ENCODE measurements around the gene SUSD2.
"Not testable (repeated sequence)": the region's sequence is repeated elsewhere in the genome, so short reads cannot be mapped to it uniquely, and the experiment has no call there.

Gene SUSD2

DNA sequence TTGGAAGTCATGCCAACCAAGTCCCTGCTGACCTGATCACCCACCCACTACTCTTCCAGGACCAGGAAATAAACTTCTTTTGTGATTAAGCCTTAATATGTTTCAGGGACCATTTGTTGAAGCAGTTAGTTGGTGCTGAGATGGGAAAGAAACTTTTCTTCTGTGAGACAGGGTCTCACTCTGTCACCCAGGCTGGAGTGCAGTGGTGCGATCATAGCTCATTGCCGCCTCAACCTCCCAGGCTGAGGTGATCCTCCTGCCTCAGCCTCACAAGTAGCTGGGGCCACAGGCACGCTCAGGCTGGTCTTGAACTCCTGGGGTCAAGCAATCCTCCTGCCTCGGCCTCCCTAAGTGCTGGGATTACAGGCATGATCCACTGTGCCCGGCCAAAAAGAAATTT lies 10.6 kb downstream of the SUSD2 start:
- intact Hi-C loops (cut with micrococcal nuclease), result no loop called here
- Mint-ChIP-seq H3K27me3 (no peaks in the 10 kb centered on the region), H3K4me3 (no peak overlapping the region), H3K9me3 (no peaks in the 10 kb centered on the region), H3K4me1 (ENCODE audit: low read depth) (peaks cover 56% of the 10 kb centered on the region), H3K27ac (peak overlapping the region; percentile 78), H3K36me3 (ENCODE audit: low read depth) (no peaks in the 10 kb centered on the region)

DNA sequence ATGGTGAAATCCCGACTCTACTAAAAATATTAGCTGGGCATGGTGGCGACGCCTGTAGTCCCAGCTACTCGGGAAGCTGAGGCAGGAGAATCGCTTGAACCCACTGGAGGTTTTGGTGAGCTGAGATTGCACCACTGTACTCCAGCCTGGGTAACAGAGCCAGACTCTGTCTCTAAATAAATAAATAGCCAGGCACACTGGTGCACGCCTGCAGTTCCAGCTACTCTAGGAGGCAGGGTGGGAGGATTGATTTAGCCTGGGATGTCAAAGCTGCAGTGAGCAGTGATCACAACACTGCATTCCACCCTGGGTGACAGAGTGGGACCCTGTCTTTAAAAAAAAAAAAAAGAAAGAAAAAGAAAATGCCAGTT lies 17.4 kb downstream of the SUSD2 start:
- Mint-ChIP-seq H3K4me3 (no peak overlapping the region), H3K27ac (peak overlapping the region; percentile 96)

DNA sequence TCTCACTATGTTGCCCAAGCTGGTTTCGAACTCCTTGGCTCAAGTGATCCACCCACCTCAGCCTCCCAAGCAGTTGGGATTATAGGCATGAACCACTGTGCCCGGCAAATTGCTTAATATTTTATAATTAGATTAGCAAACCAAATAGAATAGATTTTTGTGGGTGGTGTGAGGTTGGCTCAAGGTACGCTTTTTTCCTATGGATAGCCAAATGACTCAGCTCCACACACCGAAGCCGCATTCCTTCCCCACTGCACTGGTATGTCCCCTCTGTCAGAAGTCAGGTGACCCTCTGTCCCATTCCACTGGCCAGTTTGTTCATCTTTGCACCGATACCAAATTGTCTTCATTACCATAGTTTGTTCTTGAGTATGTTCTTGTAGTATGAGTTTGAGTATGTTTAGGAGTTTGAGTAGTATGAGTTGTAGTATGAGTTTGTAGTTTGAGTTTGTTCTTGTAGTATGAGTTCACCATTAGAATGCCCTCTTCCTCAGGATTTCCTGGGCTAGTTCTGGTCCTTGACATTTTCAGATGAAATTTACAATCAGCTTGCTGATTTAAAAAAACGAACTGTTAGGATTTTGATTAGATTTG lies 19.4 kb downstream of the SUSD2 start:
- Mint-ChIP-seq H3K27me3 (no peaks in the 10 kb centered on the region), H3K4me3 (no peak overlapping the region), H3K36me3 (ENCODE audit: low read depth) (no peaks in the 10 kb centered on the region), H3K27ac (peak overlapping the region; percentile 70), H3K9me3 (no peaks in the 10 kb centered on the region), H3K4me1 (ENCODE audit: low read depth) (peaks cover 78% of the 10 kb centered on the region)
- intact Hi-C loops (cut with micrococcal nuclease), result no loop called here

More for the DNA sequence above, 17.4 kb downstream of the SUSD2 start:
- intact Hi-C loops (cut with micrococcal nuclease), result loop anchor here (1.0 kb wide), 1 partner anchor 10 kb away; no protein-coding TSS in a partner anchor
- Mint-ChIP-seq H3K4me1 (ENCODE audit: low read depth) (peaks cover 62% of the 10 kb centered on the region), H3K36me3 (ENCODE audit: low read depth) (no peaks in the 10 kb centered on the region), H3K27me3 (no peaks in the 10 kb centered on the region), H3K9me3 (no peaks in the 10 kb centered on the region)

DNA sequence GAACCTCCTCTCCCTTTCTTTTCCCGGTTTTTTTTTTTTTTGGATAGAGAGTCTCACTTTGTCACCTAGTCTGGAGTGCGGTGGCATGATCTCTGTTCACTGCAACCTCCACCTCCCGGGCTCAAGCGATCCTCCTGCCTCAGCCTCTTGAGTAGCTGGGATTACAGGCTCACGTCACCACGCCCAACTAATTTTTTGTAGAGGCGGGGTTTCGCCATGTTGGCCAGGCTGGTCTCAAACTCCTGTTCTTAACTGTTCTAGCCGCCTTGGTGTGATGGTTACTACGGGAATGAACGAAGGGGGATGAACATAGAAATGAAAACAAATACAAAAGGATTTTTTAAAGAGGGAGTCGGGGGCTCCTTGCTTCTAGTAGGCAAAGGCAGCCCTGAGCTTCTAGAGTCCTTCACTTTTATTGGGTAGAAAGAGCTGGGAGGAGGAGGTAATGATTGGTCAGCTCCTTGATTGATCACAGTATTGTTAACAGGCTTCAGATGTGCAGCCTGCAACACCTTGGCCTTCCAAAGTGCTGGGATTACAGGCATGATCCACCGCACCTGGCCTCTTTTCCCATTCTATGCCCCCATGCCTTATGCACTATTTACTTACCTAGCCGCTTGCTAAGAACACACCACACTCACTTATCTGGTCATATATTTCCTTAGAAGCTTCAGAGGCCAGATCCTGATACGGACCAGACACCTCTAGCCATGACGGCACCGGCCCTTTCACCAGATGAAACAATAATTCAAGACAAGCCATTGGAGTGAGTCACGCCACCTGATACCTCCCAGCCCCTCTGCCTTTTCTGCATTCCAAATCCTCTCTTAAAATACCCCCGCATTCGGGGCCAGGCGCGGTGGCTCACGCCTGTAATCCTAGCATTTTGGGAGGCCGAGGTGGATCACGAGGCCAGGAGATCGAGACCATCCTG lies 20.7 kb downstream of the SUSD2 start:
- Mint-ChIP-seq H3K4me3 (no peak overlapping the region), H3K27ac (peak overlapping the region; percentile 70), H3K9me3 (no peaks in the 10 kb centered on the region), H3K36me3 (ENCODE audit: low read depth) (no peaks in the 10 kb centered on the region), H3K27me3 (no peaks in the 10 kb centered on the region), H3K4me1 (ENCODE audit: low read depth) (peaks cover 76% of the 10 kb centered on the region)
- intact Hi-C loops (cut with micrococcal nuclease), result no loop called here

DNA sequence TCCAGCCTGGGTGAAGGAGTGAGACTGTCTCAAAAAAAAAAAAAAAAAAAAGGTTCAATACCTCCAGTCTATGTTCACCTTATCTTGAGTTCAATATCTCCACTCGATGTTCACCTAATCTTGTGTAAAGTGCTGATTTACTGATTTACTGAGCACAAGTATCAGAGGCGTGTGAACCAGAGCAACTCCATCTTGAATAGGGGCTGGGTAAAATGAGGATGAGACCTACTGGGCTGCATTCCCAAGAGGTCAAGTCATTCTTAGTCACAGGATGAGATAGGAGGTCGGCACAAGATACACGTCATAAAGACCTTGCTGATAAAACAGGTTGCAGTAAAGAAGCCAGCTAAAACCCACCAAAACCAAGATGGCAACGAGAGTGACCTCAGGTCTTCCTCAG lies 22.6 kb downstream of the SUSD2 start:
- H3K9me3 Mint-ChIP-seq; H3K4me3 Mint-ChIP-seq; intact Hi-C loops (cut with micrococcal nuclease); H3K27me3 Mint-ChIP-seq; H3K36me3 Mint-ChIP-seq (ENCODE audit: low read depth): not testable (repeated sequence)
- peaks cover 68% of the 10 kb centered on the region for H3K4me1 Mint-ChIP-seq (ENCODE audit: low read depth)
- H3K27ac Mint-ChIP-seq, result peak overlapping the region; percentile 100

DNA sequence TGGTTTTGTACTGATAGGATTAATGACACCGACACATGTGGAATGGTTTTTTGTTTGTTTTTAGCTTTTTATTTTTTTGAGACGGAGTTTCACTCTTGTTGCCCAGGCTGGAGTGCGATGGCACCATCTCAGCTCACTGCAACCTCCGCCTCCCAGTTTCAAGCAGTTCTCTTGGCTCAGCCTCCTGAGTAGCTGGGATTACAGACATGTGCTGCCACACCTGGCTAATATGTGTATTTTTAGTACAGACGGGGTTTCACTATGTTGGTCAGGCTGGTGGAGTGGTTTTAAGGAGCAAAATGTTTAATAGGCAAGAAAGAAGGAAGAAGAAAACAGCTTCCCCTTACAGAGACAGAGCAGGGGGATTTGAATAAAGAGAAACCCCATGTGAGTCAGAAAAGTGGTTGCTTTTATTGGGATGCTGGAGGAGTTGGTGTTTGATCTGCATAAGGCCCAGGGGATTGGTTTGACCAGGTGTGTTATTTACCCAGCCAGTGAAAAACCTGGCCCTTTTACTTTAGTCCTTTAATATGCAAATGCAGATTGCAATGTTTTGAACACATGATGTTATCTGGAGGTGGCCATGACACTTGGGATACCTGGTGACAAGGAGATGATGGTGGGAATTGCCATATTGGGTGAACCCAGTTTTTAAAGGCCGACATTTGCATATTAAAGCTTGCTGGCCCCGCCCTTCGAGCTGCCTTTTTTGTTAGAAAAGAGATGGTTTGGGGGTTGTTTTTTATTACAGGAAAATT lies 24.3 kb downstream of the SUSD2 start:
- Mint-ChIP-seq H3K4me3 (no peak overlapping the region), H3K36me3 (ENCODE audit: low read depth) (no peaks in the 10 kb centered on the region), H3K27me3 (no peaks in the 10 kb centered on the region), H3K4me1 (ENCODE audit: low read depth) (peaks cover 75% of the 10 kb centered on the region), H3K9me3 (no peaks in the 10 kb centered on the region), H3K27ac (peak overlapping the region; percentile 100)
- intact Hi-C loops (cut with micrococcal nuclease), result no loop called here

DNA sequence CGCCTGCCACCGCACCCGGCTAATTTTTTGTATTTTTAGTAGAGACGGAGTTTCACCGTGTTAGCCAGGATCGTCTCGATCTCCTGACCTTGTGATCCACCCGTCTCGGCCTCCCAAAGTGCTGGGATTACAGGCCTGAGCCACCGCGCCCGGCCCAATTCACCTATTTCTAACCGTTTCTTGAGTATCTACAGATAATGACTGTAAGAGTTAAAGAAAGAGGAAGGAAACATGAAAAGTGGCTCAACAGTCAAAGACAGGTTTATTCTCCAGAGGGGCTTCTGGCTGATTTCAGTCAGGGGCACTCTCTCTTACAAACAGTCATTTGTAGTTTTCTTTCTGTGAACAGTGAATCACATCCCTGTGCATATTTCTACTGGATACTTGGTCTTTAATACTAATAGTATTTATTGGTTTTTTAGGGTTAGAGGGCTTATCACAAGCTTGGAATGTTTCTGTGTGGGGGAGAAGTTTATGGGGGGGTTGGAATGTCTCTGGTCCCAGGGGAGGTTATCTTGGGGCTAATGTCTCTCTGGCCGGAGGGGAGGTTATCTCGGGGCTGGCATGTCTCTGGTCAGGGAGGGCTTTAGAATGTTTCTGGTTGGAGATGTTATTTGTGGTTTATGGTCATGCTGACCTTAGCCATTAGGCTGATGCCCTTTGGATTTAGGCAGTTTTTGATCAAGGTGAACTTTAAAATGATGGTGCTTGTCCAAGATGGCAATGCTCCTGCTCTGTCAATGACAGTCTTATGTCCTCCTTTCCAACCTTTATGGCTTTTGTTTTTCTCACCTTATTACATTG lies 25.4 kb downstream of the SUSD2 start:
- Mint-ChIP-seq H3K4me1 (ENCODE audit: low read depth) (peaks cover 71% of the 10 kb centered on the region), H3K27ac (peak overlapping the region; percentile 100)
- H3K9me3 Mint-ChIP-seq; H3K4me3 Mint-ChIP-seq; H3K36me3 Mint-ChIP-seq (ENCODE audit: low read depth); intact Hi-C loops (cut with micrococcal nuclease); H3K27me3 Mint-ChIP-seq: not testable (repeated sequence)

DNA sequence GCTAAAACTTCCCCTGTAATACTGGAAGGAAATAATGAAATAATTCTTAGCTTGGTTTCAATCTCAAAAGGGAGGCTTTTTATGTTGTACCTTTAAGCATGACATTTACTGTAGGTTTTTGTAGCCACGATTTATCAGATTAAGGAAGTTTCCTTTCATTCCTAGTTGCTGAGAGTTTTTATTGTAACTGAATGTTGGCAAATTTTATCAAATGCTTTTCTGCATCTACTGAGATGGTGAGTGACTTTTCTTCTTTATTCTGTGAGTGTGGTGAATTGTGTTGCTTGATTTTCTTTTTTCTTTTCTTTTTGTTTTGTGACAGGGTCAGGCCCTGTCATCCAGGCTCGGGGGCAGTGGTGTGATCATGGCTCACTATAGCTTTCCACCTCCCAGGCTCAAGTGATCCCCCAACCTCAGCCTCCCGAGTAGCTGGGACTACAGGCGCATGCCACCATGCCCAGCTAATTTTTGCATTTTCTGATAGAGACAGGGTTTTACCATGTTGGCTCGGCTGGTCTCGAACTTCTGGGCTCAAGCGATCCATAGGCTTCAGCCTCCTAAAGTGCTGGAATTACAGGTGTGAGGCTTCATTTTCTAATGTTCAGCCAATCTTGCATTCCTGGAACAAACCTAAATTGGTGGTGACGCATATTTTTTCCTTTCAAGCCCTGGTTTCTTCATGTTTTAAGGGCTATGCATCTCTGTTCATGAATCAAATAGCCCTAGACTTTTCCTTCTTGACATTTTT lies 26.2 kb downstream of the SUSD2 start:
- Mint-ChIP-seq H3K4me1 (ENCODE audit: low read depth) (peaks cover 71% of the 10 kb centered on the region), H3K36me3 (ENCODE audit: low read depth) (no peaks in the 10 kb centered on the region), H3K27ac (peak overlapping the region; percentile 100), H3K4me3 (peak overlapping the region; percentile 66), H3K9me3 (no peaks in the 10 kb centered on the region), H3K27me3 (no peaks in the 10 kb centered on the region)
- intact Hi-C loops (cut with micrococcal nuclease), result loop anchor here (1.0 kb wide), 1 partner anchor 9 kb away; no protein-coding TSS in a partner anchor

DNA sequence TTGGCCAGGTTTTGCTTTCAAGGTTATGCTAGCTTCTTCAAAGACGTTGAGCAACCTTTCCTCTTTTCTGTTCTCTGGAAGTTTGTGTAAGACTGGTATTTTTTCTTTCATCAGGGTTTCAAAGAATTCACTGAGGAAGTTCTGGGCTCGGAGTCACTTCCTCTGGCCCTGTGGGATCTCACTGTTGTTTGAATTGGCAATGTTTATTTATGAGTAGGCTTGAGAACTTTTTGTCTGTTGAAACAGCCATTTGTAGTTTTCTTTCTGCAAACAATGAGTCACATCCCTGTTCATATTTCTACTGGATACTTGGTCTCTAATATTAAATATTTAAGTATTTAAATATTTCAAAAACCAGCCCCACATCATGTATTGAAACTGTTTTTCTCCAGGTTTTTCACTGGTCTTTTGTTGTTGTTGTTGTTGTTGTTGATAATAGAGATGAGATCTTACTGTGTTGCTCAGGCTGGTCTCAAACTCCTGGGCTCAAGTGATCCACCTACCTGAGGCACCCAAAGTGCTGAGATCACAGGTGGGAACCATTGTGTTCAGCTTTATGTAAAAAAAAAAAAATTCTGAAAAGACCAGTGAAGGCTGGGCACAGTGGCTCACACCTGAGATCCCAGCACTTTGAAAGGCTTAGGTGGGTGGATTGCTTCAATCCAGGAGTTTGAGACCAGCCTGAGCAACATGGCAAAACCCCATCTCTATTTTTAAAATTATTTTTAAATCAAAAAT lies 26.9 kb downstream of the SUSD2 start:
- peak overlapping the region; percentile 66 for H3K4me3 Mint-ChIP-seq
- peak overlapping the region; percentile 100 for H3K27ac Mint-ChIP-seq
- no peaks in the 10 kb centered on the region for H3K36me3 Mint-ChIP-seq (ENCODE audit: low read depth)
- no peaks in the 10 kb centered on the region for H3K27me3 Mint-ChIP-seq
- H3K4me1 Mint-ChIP-seq (ENCODE audit: low read depth), result peaks cover 69% of the 10 kb centered on the region
- intact Hi-C loops (cut with micrococcal nuclease), result loop anchor here (1.0 kb wide), 1 partner anchor 10 kb away; no protein-coding TSS in a partner anchor
- no peaks in the 10 kb centered on the region for H3K9me3 Mint-ChIP-seq

DNA sequence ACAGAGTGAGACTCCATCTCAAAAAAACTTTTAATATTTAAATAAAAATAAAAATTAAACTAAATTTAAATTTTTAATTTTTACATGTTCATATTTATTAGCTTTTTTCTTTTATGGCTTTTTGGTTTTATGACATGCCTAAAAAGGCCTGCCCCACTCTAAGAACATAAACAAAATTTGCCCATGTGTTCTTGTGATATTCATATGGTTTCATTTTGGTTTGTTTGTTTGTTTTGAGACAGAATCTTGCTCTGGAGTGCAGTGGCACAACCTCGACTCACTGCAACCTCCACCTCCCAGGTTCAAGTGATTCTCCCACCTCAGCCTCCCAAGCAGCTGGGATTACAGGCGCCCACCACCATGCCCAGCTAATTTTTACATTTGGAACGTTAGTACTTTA lies 27.7 kb downstream of the SUSD2 start:
- peaks cover under 1% of the 10 kb centered on the region for H3K36me3 Mint-ChIP-seq (ENCODE audit: low read depth)
- H3K27me3 Mint-ChIP-seq, result no peaks in the 10 kb centered on the region
- peak overlapping the region; percentile 100 for H3K27ac Mint-ChIP-seq
- H3K4me3 Mint-ChIP-seq, result no peak overlapping the region
- no peaks in the 10 kb centered on the region for H3K9me3 Mint-ChIP-seq
- H3K4me1 Mint-ChIP-seq (ENCODE audit: low read depth), result peaks cover 68% of the 10 kb centered on the region
- intact Hi-C loops (cut with micrococcal nuclease), result no loop called here

DNA sequence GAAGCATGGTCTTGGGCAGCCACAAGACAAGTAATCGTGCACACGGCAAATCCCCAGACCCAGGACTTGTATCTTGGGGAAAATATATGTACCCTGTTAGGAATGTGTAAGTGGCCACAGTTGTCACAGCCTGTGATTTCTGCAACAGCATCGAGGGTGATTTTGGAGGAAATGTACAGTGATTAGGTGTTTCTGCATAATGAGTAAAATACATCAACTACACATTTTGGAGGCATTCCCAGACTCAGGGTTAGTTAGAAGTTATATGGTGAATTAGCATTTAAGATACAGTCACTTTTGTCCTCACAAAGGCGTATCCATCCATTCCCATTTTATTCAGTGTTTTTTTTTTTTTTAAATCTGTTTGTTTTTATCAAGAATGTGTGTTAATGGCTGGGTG lies 28.4 kb downstream of the SUSD2 start:
- no peaks in the 10 kb centered on the region for H3K9me3 Mint-ChIP-seq

DNA sequence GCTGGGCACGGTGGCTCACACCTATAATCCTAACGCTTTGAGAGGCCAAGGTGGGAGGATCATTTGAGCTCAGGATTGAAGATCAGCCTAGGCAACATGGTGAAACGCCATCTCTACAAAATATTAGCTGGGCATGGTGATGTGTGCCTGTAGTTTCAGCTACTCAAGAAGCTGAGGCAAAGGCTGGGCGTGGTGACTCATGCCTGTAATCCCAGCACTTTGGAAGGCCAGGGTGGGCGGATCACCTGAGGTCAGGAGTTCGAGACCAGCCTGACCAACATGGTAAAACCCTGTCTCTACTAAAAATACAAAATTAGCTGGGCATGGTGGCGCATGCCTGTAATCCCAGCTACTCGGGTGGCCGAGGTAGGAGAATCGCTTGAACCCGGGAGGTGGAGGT lies 29.1 kb downstream of the SUSD2 start:
- Mint-ChIP-seq H3K4me1 (ENCODE audit: low read depth) (peaks cover 68% of the 10 kb centered on the region), H3K27ac (peak overlapping the region; percentile 73)
- H3K36me3 Mint-ChIP-seq (ENCODE audit: low read depth); H3K27me3 Mint-ChIP-seq; H3K9me3 Mint-ChIP-seq; H3K4me3 Mint-ChIP-seq; intact Hi-C loops (cut with micrococcal nuclease): not testable (repeated sequence)

More for the DNA sequence above, 28.4 kb downstream of the SUSD2 start:
- peaks cover 6% of the 10 kb centered on the region for H3K36me3 Mint-ChIP-seq (ENCODE audit: low read depth)
- peaks cover 68% of the 10 kb centered on the region for H3K4me1 Mint-ChIP-seq (ENCODE audit: low read depth)
- intact Hi-C loops (cut with micrococcal nuclease), result no loop called here
- no peaks in the 10 kb centered on the region for H3K27me3 Mint-ChIP-seq
- H3K27ac Mint-ChIP-seq, result peak overlapping the region; percentile 100
- H3K4me3 Mint-ChIP-seq, result no peak overlapping the region
